HG02884 (cell line): Measurements from ENCODE around the gene TUBGCP3.
"Not testable (repeated sequence)": the region's sequence is repeated elsewhere in the genome, so short reads cannot be mapped to it uniquely, and the experiment has no call there.

Experiments used
- ATAC-seq: cut with Tn5 transposase; IDR thresholded peaks from one replicate; pipeline ENCODE4 v1.9.1; 2021; ENCODE audit warnings: mild to moderate bottlenecking, moderate library complexity; ENCODE audit not compliant: unreplicated experiment

TUBGCP3 gene

GRCh38 chr13:112531263-112531794 lies 56.6 kb downstream of the TUBGCP3 start:
- ATAC-seq, result no peak

GRCh38 chr13:112530861-112531260 lies 57.1 kb downstream of the TUBGCP3 start:
- no peak for ATAC-seq

- no peak for ATAC-seq
Observed at GRCh38 chr13:112529216-112529615, 58.7 kb downstream of the TUBGCP3 start.

DNA sequence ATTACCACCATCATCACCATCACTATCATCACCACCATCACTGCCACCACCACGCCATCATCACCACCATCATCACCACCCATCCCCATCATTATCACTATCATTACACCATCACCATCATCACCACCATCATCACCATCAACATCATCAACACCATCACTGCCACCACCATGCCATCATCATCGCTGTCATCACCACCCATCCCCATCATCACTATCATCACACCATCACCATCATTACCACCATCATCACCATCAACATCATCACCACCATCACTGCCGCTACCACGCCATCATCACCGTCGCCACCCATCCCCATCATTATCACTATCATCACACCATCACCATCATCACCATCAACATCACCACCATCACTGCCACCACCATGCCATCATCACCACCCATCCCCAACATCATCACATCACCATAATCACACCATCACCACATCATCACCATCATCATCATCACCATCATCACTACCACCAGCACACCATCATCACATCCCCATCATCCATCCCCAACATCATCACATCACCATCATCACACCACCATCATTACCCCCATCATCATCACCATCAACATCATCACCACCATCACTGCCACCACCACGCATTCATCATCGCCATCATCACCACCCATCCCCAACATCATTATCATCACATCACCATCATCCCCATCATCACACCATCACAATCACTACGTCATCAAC lies 61.7 kb downstream of the TUBGCP3 start:
- ATAC-seq, result no peak

GRCh38 chr13:112525356-112525945 lies 62.5 kb downstream of the TUBGCP3 start:
- no peak for ATAC-seq

- ATAC-seq, result no peak
Observed at GRCh38 chr13:112522578-112522977, 65.4 kb downstream of the TUBGCP3 start.

GRCh38 chr13:112521073-112521685 lies 66.8 kb downstream of the TUBGCP3 start:
- no peak for ATAC-seq

- no peak for ATAC-seq
Observed at GRCh38 chr13:112519517-112520060, 68.4 kb downstream of the TUBGCP3 start.

- no peak for ATAC-seq
Observed at GRCh38 chr13:112516218-112516617, 71.7 kb downstream of the TUBGCP3 start.

GRCh38 chr13:112513761-112514160 lies 74.2 kb downstream of the TUBGCP3 start:
- ATAC-seq, result no peak

- no peak for ATAC-seq
Observed at GRCh38 chr13:112510987-112511685, 76.8 kb downstream of the TUBGCP3 start.

DNA sequence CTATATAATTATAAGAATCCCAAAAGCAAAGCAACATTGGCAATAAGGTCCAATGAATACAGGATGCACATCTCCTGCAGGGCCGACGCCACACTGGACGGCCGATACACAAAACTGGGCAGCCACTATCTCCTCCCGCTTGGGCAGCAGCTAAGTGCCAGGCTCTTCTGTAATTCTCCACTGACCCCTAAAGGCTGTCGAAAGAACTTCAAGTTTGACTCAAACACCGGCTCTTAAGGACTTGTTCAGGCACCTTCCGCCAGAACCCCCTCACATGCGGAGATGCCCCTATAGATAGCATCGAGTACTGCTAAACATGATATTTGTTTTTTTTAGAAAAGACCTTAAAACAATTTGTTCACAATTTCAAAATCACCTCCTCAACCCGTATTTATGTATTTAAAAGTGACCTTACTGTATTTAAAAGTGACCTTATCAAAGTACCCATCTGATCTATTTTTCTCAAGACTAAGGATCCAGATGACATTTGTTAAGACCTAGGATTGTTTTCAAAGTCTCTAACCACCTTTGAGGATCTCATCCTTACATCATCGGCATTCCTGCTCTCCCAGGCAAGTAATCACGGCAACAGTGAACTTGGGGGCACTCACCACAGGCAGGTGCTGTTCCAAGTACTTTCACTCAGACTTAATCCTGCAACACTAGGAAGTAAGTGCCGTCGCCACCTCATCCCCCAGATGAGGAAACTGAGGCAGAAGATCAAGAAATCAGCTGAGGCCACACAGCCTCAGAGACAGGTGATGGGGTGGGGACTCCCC lies 77.8 kb downstream of the TUBGCP3 start:
- no peak for ATAC-seq

DNA sequence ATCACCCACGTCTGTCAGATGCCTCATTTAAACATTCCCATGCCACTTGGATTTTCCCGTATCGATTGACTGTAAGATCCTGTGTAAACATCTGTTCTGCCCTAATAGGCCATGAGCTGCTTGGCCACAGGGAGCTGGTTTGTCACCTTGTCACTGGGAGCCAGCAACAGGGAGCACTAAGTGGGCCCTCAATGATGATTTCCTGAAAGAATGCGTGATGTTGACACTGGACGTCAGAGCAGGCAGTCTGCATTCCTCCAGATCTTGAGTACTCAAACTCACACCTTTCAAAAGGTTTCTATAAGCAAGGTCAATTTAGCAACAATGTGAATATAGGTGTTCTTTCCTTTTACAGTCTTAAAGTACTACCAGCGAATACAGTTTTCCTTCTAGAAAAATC lies 78.8 kb downstream of the TUBGCP3 start:
- ATAC-seq, result no peak

DNA sequence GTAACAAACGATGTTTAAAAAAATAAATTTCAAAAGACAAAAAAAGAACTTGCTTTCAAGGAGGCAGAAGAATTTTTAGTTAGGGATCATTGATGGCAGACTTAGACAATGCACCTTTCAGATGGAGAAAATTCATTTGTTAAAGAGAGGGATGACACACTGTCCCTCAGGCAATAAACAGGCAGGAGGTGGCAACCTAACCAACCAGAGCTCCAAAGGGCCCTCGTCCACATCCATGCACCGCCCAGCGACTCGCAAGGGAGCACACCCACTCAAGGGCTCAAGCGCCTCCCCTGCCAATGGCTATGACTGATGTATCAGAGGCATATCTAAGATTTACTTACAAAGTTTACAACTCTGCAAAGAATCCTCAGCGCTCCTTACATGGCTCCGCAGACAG lies 81.9 kb downstream of the TUBGCP3 start:
- no peak for ATAC-seq

GRCh38 chr13:112496166-112496565 lies 91.8 kb downstream of the TUBGCP3 start:
- no peak for ATAC-seq

- no peak for ATAC-seq
Observed at GRCh38 chr13:112495465-112495864, 92.5 kb downstream of the TUBGCP3 start.

DNA sequence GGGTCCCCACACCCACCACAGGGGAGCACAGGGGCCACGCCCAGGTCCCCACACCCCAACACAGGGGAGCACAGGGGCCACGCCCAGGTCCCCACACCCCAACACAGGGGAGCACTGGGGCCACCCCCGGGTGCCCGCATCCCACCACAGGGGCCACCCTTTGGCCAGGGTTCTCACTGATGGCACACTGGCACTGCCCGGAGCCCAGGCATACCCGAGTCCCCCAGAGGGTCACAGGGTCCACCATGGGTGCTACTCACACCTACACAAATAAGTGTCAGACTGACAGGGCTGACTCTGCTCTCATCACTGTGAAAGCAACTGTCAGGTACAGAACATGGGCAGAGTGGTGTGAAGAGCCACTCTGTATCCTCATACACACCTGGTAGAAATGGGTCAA lies 98.8 kb downstream of the TUBGCP3 start:
- no peak for ATAC-seq

GRCh38 chr13:112488343-112489050 lies 99.5 kb downstream of the TUBGCP3 start:
- ATAC-seq, result not testable (repeated sequence)

DNA sequence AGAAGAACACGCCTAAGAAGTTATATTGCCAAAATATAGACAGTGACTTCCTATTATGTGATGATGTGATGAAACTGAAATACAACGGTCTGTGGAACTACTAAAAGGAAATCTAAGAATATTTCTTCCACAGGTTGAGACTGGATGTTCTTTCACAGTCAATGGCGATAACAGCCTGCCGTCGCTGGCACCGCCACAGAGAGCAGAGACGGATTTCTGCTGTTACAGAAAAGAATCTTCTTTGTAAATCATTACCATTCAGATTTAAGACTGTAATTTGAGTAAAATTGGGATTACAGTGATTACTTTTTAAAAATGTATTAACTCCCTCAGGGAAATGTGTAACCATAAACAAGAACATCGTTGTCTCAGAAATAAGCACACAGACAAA lies 100.8 kb downstream of the TUBGCP3 start:
- ATAC-seq, result no peak
